Subcutaneous abdominal adipose tissue (tissue), 5 donors: ENCODE data around the gene MRPS26.
"Not testable (repeated sequence)": the region's sequence is repeated elsewhere in the genome, so short reads cannot be mapped to it uniquely, and the experiment has no call there.

ENCODE experiments used
- H3K27ac ChIP-seq: one replicate; pipeline ENCODE4 v1.7.0; 2013; ENCODE audit warnings: low read depth, mild to moderate bottlenecking, inconsistent platforms, low read length, moderate library complexity
- H3K27me3 ChIP-seq, 5 donors: one replicate each; pipeline ENCODE4 v1.7.0; 2013; ENCODE audit warnings: low read length in 5 of 5, inconsistent platforms in 1 of 5; ENCODE audit not compliant: control insufficient read depth in 5 of 5, insufficient read depth in 4 of 5
- H3K36me3 ChIP-seq, 5 donors: one replicate each; pipeline ENCODE4 v1.7.0; 2013; ENCODE audit warnings: low read length in 5 of 5; ENCODE audit not compliant: control insufficient read depth in 5 of 5, insufficient read depth in 5 of 5
- H3K4me1 ChIP-seq, 5 donors: one replicate each; pipeline ENCODE4 v1.7.0; 2013; ENCODE audit warnings: low read length in 5 of 5, mild to moderate bottlenecking in 3 of 5, moderate library complexity in 1 of 5; ENCODE audit not compliant: control insufficient read depth in 5 of 5, insufficient read depth in 5 of 5
- H3K4me3 ChIP-seq, 5 donors: one replicate each; pipeline ENCODE4 v1.7.0; 2013; ENCODE audit warnings: low read length in 5 of 5, low read depth in 1 of 5
- H3K9ac ChIP-seq, 5 donors: one replicate each; pipeline ENCODE4 v1.7.0; 2013; ENCODE audit warnings: low read length in 5 of 5, mild to moderate bottlenecking in 4 of 5, moderate library complexity in 3 of 5
- H3K9me3 ChIP-seq, 5 donors: one replicate each; pipeline ENCODE4 v1.7.0; 2013; ENCODE audit warnings: low read length in 5 of 5; ENCODE audit not compliant: control insufficient read depth in 5 of 5
- donor health status: healthy.
- donor health status: healthy.
- donor health status: healthy.
- donor health status: healthy.
- donor health status: healthy.

MRPS26 gene

DNA sequence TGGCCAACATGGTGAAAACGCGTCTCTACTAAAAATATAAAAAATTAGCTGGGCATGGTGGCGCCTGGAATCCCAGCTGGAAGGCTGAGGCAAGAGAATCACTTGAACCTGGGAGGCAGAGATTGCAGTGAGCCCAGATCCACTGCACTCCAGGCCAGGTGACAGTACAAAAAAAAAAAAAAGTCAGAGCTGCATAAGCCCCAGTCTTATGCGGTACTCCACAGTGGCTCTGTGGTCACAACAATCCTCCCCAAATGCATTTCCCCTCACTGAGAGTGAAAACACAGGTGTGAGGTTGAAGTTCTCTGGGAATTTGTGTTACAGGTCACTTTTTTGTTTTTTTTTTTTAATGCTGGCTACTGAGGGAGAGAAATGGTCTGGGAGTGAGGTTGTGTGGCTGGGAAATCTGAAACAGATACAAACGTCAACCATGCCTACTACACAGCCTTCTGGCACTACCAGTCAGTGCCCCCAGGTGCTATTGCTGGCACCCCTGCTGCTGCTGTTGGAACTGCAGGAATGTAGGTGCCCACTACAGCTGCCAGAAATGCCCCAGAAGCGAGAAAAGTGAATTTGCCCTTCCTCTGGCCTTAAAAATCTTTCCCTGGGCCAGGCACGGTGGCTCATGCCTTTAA, 5.7 kb downstream of the MRPS26 start:
- H3K4me3 ChIP-seq, result no peak overlapping the region
- no peak overlapping the region for H3K9ac ChIP-seq
- peaks cover 0 to 28% (median 26%) of the 10 kb centered on the region in 5 donors for H3K36me3 ChIP-seq
- H3K27me3 ChIP-seq, result no peaks in the 10 kb centered on the region
- no peak overlapping the region for H3K27ac ChIP-seq
- peaks cover 2 to 20% (median 7%) of the 10 kb centered on the region in 5 donors for H3K4me1 ChIP-seq
- no peaks in the 10 kb centered on the region for H3K9me3 ChIP-seq

DNA sequence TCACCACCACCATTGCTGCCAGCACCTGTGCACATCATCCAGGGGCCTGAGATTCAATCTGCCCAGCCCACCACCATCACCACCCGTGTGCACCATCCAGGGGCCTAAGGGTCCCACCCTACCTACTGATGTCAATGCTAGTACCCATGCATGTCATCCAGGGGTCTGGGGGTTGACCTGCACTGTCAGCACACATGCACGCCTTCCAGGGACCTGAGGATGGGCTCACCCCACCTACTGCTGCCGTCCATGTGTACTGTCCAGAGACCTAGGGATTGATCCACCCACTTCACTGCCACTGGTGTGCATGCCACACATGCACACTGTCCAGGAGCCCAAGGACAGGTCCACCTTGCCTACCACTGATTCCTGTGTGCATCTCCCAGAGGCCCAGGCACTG, 13.6 kb downstream of the MRPS26 start:
- Histone ChIP-seq H3K27me3 (no peaks in the 10 kb centered on the region), H3K4me1 (peaks cover 0 to 7% (median 5%) of the 10 kb centered on the region in 5 donors), H3K9me3 (no peaks in the 10 kb centered on the region), H3K27ac (no peak overlapping the region), H3K9ac (no peak overlapping the region), H3K36me3 (no peaks in the 10 kb centered on the region), H3K4me3 (no peak overlapping the region)

DNA sequence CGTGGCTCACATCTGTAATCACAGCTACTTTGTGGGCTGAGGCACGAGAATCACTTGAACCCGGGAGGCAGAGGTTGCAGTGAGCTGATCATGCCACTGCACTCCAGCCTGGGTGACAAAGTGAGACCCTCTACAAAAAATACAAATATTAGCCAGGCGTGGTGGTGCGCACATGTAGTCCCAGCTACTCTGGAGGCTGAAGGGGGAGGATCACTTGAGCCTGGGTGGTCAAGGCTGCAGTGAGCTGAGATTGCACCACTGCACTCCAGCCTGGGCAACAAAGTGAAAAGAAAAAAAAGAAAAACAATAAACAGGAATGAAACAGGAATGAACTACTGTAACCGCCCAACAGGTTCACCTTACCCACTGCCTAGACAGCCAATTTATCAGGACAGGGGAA, 18.3 kb downstream of the MRPS26 start:
- not testable (repeated sequence) for H3K27ac ChIP-seq, H3K36me3 ChIP-seq, H3K4me3 ChIP-seq, H3K9me3 ChIP-seq, H3K9ac ChIP-seq, H3K27me3 ChIP-seq
- peaks cover 2 to 35% (median 23%) of the 10 kb centered on the region in 5 donors for H3K4me1 ChIP-seq

DNA sequence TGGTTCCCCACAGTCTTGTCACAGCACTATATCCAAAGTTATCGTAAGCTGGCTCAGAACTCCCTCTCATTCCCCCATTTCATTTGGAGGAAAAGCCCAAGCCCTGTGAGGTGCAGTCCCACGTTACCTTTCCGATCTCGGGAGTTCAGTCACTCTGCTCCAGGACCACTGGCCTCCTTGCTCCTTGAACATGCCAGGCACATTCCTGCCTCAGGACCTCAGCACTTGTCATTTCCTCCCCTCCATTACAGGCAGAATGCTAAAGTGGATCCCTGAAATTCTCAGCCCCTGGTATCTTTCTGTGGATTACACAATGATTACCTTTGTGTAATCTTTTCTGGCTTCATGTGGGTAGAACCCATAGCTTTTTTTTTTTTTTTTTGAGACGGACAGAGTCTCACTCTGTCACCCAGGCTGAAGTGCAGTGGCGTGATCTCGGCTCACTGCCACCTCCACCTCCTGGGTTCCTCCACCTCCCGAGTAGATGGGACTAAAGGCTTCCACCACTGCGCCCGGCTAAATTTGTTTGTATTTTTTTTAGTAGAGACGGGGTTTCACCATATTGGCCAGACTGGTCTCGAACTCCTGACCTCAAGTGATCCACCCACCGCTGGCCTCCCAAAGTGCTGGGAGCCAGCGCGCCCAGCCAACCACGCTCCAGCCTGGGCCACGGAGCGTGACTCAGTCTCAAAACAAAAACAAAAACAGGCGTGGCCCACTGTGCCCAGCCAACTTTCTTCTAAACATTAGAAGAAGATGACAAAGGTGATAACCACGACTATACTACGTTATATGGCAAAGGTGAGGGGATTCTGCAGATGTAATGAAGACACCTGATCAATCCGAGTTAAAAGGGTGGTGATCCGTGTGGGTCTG, 21.5 kb downstream of the MRPS26 start:
- H3K36me3 ChIP-seq, result no peaks in the 10 kb centered on the region
- H3K9me3 ChIP-seq, result no peaks in the 10 kb centered on the region
- peak overlapping the region; percentile 82 for H3K27ac ChIP-seq
- peak overlapping the region in 2 of 5 donors; percentile 26 to 52 for H3K9ac ChIP-seq
- peaks cover 2 to 49% (median 30%) of the 10 kb centered on the region in 5 donors for H3K4me1 ChIP-seq
- no peak overlapping the region for H3K4me3 ChIP-seq
- H3K27me3 ChIP-seq, result peaks cover 0 to 2% (median 0%) of the 10 kb centered on the region in 5 donors

DNA sequence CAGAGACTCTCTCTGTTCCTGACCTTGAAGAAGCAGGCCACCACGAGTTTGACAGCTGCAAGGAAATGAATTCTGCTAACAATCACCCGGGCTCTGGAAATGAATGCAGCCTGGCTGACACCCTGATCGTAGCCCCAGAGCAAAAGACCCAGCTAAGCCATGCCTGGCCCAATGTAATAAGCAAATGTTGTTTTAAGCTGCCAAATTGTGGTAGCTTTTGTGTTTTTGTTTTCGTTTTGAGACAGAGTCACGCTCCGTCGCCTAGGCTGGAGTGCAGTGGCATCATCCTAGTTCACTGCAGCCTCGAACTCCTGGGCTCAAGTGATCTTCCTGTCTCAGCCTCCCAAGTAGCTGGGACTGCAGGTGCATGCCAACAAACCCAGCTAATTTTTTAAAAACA, 22.2 kb downstream of the MRPS26 start:
- Histone ChIP-seq H3K27ac (peak overlapping the region; percentile 82), H3K9ac (peak overlapping the region in 2 of 5 donors; percentile 26 to 52), H3K36me3 (no peaks in the 10 kb centered on the region), H3K9me3 (no peaks in the 10 kb centered on the region), H3K27me3 (peaks cover 0 to 2% (median 0%) of the 10 kb centered on the region in 5 donors), H3K4me1 (peaks cover 2 to 51% (median 37%) of the 10 kb centered on the region in 5 donors), H3K4me3 (no peak overlapping the region)

DNA sequence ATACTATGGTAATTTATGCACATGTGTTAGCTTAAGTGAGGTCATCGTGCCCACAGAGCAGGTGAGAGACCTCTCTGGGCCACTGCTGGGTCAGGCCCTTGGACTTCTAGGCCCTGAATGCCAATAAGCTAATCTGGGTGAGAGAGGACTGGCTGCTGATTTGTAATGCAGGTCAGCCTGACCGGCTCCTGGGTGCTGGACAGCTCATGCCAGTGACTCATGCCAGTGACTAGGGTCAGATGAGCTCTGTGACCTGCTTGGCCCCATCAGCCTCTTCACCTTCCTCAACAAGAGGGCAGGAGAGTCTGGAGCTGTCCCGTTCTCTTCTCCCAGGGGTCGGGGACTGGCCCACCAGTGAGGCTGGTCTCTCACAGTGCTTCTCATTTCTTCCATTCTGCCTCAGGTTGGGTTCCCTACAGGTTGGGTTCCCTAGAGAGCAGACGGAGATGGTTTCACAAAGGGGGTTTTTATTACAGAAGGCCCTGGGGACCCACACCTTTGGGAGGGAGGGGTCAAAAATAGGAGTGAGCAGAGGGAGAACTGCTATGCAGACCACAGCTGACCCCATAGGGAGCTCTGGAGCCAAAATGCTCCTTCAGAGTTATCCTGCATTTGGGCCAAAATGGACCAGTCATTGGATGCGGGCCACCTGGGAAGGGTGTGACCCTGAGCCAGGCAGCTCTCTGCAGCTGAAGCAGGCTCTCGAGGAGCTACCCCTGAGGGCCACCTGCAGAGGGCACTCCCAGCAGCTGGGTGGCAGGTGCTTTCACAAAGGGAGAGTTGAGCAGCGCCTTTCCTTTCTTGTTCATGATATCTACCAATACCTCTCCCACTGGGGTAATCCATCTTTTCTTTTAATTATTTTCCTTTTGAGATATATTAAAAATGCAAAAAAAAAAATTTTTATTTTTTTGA, 23.4 kb downstream of the MRPS26 start:
- Histone ChIP-seq H3K4me3 (no peak overlapping the region), H3K9ac (peak overlapping the region in 2 of 5 donors; percentile 22 to 52), H3K9me3 (no peaks in the 10 kb centered on the region), H3K36me3 (no peaks in the 10 kb centered on the region), H3K27me3 (peaks cover 0 to 2% (median 0%) of the 10 kb centered on the region in 5 donors), H3K27ac (peak overlapping the region; percentile 82), H3K4me1 (peaks cover 2 to 51% (median 37%) of the 10 kb centered on the region in 5 donors)

DNA sequence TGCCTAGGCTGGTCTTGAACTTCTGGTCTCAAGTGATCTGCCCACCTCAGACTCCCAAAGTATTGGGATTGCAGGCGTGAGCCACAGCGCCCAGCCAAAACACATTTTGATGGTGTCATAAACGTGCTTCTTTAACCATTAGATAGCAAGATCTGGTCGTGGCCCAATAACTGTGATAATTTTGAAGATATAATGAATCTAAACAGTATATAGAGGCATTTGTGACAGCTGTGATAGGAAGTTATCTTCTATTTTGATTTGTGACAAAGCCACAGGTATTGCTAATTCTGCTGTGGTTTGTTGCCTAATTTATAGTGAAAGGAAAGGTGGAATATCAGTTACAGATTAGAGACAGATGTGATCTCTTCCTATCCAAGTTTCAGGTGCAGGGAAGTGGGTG, 24.9 kb downstream of the MRPS26 start:
- no peaks in the 10 kb centered on the region for H3K9me3 ChIP-seq
- no peaks in the 10 kb centered on the region for H3K36me3 ChIP-seq
- H3K4me3 ChIP-seq, result peak overlapping the region in 2 of 5 donors; percentile 30 to 59
- H3K27me3 ChIP-seq, result peaks cover 0 to 2% (median 0%) of the 10 kb centered on the region in 5 donors
- H3K27ac ChIP-seq, result no peak overlapping the region
- peak overlapping the region in 2 of 5 donors; percentile 8 to 66 for H3K9ac ChIP-seq
- H3K4me1 ChIP-seq, result peaks cover 2 to 51% (median 37%) of the 10 kb centered on the region in 5 donors

DNA sequence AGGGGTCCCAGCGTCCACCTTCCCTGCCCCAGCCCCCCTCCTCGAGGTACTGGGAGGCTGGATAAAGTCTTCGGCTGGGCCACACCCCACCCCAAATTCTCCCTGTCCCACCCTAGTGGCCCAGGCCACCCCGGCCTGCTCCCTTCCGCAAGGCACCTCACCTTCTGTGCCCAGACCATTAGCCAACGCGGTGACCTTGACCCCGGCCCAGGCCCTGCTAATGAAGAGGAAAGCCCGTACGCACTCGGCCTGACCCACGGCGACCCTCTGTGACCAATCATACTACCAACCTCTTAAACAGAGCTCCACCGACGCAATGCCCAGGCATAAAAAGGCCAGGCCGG, 25.4 kb downstream of the MRPS26 start:
- Histone ChIP-seq H3K27me3 (peaks cover 0 to 2% (median 0%) of the 10 kb centered on the region in 5 donors), H3K4me3 (peak overlapping the region in 4 of 5 donors; percentile 56 to 67 (median 62)), H3K9me3 (no peaks in the 10 kb centered on the region), H3K4me1 (peaks cover 2 to 46% (median 32%) of the 10 kb centered on the region in 5 donors), H3K36me3 (no peaks in the 10 kb centered on the region), H3K27ac (no peak overlapping the region), H3K9ac (peak overlapping the region in 3 of 5 donors; percentile 8 to 67 (median 66))

DNA sequence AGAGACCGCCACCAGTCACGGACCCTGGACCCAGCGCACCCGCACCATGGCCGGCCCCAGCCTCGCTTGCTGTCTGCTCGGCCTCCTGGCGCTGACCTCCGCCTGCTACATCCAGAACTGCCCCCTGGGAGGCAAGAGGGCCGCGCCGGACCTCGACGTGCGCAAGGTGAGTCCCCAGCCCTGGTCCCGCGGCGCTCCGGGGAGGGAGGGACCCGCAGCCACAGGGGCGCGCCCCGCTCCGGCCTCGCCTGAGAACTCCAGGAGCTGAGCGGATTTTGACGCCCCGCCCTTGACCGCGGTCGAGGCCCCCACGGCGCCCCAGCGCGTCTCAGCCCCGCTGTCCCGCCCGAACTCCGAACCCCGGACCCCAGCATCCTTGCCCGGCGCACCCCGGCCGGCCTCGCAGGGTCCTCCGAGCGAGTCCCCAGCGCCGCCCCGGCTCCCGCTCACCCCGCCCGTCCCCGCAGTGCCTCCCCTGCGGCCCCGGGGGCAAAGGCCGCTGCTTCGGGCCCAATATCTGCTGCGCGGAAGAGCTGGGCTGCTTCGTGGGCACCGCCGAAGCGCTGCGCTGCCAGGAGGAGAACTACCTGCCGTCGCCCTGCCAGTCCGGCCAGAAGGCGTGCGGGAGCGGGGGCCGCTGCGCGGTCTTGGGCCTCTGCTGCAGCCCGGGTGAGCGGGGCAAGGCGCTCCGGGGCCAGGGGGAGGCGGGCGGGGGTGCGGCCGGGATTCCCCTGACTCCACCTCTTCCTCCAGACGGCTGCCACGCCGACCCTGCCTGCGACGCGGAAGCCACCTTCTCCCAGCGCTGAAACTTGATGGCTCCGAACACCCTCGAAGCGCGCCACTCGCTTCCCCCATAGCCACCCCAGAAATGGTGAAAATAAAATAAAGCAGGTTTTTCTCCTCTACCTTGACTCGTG, 26.0 kb downstream of the MRPS26 start, which contains the start of gene OXT:
OXT (plus strand) TSS at position 11 of the 920 bp plus-strand sequence; CDS start at position 47, 36 bp downstream.
- Histone ChIP-seq H3K36me3 (no peaks in the 10 kb centered on the region), H3K9ac (peak within 1 kb of the TSS in 4 of 5 donors; percentile 8 to 67 (median 41)), H3K27ac (no peak within 1 kb of the TSS), H3K4me3 (peak within 1 kb of the TSS in 4 of 5 donors; percentile 56 to 67 (median 62)), H3K4me1 (peaks cover 2 to 42% (median 28%) of the 10 kb centered on the region in 5 donors), H3K9me3 (no peaks in the 10 kb centered on the region), H3K27me3 (peaks cover 0 to 2% (median 0%) of the 10 kb centered on the region in 5 donors)
